HG03103 (cell line): Measurements from ENCODE around the gene LRCH1.

Experiments
- ATAC-seq: cut with Tn5 transposase; IDR thresholded peaks from one replicate; pipeline ENCODE4 v1.9.1; 2021; ENCODE audit warnings: low read depth; ENCODE audit not compliant: unreplicated experiment

Gene LRCH1

GRCh38 chr13:46629811-46630413, 76.9 kb downstream of the LRCH1 start:
- no peak for ATAC-seq

- no peak for ATAC-seq
Observed at GRCh38 chr13:46630431-46631178, 77.6 kb downstream of the LRCH1 start.

GRCh38 chr13:46631179-46631542, 78.2 kb downstream of the LRCH1 start:
- ATAC-seq = no peak

GRCh38 chr13:46632176-46632575, 79.2 kb downstream of the LRCH1 start:
- no peak for ATAC-seq

- no peak for ATAC-seq
Observed at GRCh38 chr13:46633416-46633815, 80.4 kb downstream of the LRCH1 start.

DNA sequence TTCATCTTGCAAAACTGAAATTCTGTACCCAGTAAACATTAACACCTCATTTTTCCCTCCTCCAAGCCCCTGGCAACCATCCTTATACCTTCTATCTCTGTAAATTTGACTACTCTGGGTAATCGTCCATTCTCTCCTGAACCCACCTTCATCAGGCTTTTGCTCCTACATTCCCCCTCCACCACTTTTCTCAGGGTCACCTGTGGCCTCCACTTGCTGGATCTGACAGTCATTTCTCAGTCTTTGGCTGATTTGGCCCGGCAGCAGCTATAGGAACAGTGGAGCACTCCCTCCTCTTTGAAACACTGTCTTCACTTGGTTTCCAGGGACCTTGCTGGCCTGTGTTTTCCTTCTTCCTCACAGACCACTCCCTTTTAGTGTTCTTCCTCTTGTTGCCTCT, 83.5 kb downstream of the LRCH1 start:
- ATAC-seq = no peak

DNA sequence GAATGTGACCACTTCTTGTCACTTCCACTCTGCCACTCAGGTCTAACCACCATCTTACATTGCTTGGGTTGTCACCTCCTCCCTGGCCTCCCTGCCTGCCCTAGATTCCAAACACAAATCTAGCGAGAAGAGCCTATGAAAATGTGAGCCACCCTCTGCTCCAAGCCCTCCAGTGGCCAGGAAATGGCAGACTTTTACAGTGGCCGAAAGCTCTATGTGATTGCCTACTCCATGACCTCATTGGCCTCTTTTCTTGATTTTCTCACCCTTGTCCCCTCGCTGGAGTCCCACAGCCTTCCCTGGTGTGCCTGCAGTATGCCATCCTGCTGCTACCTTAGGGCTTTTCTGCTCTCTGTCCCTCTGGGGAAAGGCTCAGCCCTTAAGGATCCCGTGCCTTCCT, 84.2 kb downstream of the LRCH1 start:
- no peak for ATAC-seq

DNA sequence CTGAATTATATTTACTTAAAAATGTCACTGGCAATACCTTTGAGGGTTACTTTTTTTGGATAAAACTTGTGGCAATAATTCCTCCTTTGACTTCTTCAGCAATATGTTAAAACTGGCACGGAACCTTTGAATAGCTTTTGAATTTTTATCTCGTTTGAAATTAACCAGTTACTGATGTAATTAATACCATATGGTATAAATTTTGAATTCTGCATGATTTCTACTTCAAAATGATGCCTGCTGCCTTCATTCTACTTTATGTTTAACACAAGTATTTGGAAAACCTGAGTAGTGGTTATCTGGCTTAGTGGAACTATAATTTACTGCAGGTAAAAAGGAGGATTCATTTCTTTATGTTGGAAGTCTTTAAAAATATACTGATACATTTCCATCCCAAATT, 85.3 kb downstream of the LRCH1 start:
- no peak for ATAC-seq

- peak; percentile 71 for ATAC-seq
Observed at GRCh38 chr13:46639033-46639981, 86.3 kb downstream of the LRCH1 start.

- no peak for ATAC-seq
Observed at GRCh38 chr13:46640843-46641242, 87.9 kb downstream of the LRCH1 start.

DNA sequence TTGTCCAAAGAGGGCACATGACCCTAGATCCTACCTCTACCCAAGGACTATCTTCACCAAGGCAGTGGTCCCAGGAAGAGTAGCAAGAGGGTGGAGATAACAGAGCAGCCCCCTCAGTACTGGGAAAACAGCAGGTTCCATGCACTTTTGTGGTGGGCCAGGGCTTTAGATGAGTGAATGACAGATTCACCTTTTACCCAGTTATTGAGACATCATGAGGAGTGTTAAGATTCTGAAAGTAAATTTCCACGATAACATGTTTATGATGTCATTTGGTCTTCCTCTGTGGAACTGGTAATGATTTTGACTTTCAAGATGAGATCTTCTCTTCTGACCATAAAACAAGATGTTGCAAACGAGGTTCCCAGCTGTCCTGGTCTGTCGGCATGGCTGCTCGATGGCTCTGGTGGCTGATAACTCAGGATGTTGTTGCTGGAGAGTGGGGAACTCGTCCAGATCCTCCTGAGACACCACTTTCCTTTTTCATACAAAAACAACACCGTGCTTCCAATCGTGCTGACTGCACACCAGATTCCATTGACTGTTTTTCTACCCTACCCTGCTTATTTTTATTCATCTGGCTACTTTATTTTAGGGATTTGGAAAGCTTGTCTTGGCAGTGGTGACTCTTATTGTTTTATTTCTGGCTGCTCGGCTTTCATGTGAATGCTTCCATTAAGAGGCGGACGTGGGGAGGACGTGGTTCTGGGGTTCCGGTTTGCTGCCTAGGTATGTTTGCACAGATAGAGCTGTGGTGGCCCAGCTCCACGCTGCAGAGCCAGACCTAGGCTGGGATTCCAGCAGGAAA, 88.5 kb downstream of the LRCH1 start:
- ATAC-seq = no peak

- no peak for ATAC-seq
Observed at GRCh38 chr13:46642254-46642653, 89.3 kb downstream of the LRCH1 start.

DNA sequence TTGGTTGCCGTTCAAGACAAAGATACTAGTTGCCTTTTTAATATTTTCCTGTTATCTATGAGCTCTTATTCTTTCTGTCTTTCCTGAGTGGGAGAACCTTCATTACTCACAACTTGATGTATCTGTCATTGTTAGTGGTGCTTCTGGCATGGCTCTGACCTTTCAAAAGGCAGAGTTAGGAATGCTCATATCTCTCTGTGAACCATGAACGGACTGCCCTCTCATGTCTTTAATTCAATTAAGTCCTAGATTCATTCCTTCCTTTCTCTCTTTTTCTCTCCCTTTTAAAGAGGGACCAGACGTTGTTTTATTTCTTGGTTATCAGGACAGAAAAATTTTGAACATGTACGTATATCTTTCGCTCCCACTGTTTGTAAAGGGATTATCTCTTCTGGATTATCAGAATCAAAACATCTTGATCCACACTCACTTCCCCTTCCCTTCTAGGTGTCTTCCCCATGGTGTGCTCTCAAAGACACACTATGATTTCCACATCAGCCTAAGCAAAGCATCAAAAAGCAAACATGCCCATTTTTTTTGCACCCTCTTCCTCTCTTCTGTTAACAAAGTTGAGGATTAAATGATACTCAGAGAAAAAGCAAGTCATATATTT, 90.3 kb downstream of the LRCH1 start:
- no peak for ATAC-seq

DNA sequence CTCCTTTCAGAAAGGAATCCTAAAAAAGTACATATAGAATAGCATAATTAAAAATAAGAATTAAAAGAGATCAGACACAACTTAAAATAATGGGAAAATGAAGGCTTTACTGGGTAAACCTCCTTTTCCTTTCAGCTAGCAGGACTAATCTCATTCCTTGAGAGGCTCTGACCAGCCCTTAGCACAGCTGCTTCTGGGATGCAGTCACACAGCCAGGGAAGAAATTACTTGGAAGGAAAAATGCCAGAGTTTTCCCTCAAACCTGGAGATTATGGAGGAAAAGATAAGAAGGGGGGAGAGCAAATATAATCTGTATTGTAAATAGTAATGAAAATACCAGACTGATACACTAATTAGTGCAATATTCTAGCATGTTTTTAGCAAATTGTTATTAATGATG, 91.8 kb downstream of the LRCH1 start:
- no peak for ATAC-seq

GRCh38 chr13:46647512-46648065, 94.6 kb downstream of the LRCH1 start:
- ATAC-seq = no peak

DNA sequence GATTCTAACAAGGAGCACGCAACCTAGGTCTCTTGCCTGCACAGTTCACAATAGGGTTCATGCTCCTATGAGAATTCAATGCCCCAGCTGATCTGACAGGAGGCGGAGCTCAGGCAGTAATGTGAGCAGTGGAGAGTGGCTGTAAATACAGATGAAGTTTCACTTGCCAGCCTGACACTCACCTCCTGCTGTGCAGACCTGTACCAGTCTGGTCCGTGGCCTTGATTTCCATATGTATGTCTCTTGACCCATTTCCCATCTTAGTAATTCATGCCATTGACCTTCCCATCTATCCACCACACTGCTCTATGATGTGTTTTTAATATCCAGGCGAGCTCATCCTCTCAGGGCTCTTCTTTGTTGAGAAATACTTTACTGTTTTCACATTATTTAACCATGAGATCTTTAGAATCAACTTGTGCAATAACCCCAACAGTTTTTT, 95.2 kb downstream of the LRCH1 start:
- peak; percentile 77 for ATAC-seq

DNA sequence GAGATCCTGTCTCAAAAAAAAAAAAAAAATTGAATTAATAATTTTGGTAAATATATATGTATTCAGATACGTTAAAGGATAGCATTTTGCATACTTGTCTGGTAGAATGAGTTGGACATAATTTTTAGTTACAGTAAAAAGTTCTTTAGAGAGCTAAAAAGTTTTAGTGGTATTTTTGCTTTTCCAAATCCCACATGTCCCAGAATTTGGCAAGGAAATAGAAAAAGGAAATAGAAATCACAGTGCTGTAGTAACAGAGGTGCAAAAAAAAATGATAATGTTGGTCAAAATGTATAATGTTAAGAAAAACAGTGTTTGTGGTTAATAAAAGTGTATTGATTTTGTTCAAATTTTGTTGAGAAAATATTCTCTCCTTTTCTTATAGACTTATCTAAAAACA, 96.8 kb downstream of the LRCH1 start:
- ATAC-seq = no peak

GRCh38 chr13:46654951-46655350, 102.0 kb downstream of the LRCH1 start:
- no peak for ATAC-seq

DNA sequence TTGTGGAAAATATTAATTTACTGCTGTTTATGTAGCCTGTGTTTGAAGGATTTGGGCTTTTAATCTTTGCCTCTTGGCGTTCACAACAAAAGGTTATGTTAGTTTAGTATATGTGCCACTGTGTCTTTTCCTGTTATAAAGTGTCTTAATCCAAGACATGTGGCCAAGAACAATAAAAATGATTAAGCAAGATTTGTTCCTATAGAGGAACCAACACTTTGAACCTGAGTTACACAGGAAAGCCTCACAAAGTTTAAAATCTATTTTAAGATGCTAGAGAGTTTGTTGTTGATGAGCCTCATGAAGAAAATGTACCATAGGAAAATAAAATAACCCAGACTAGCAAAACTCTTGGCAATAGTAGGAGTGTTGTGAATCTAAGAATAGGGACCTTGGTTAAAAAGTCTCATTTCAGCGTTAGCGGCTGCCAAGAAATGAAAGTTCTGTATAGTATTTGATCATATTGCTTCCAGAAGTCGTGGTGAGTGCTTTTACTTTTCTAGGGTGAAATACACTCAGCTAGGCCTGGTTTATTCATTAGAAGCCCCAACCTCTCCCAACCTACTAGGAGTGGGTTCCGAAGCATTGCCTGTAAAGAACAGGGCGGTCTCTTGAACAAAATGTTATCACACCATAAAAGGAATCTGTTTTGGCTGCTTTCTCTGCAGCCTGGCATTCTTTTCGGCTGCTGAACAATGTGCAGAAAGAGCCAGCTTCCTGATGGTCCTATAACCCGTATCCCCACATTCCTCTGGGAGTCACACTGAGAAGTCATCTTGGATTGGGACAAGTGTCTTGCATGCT, 102.6 kb downstream of the LRCH1 start:
- ATAC-seq = no peak
